OCI-LY3 (cell line): ENCODE results near the gene AIF1L.

ENCODE experiments used
- H2AFZ ChIP-seq: fragments of 200-600, 300-600 bp; shearing (Covaris generic); 2 replicates; pipeline ENCODE4 v1.6.0; 2014; ENCODE audit warnings: antibody characterized with exemption, low read depth, low read length
- H3K27ac ChIP-seq: fragments of 200-600, 300-600 bp; sonication (generic); 2 replicates; pipeline ENCODE4 v1.5.1; 2014; ENCODE audit warnings: mild to moderate bottlenecking, low read length, moderate library complexity, mixed read lengths
- H3K27me3 ChIP-seq: fragments of 200-600, 300-600 bp; sonication (generic); 2 replicates; pipeline ENCODE4 v1.6.1; 2014; ENCODE audit warnings: low read depth, low read length, mixed read lengths
- H3K36me3 ChIP-seq: fragments of 200-600, 300-600 bp; sonication (generic); replicated peaks from 2 replicates; pipeline ENCODE3; 2014; ENCODE audit warnings: low read depth, low read length, mixed read lengths
- H3K4me1 ChIP-seq: fragments of 300-600, 200-600 bp; sonication (generic); 2 replicates; pipeline ENCODE4 v1.6.1; 2014; ENCODE audit warnings: low read length, mixed read lengths
- H3K4me2 ChIP-seq: fragments of 200-600, 300-600 bp; sonication (generic); 2 replicates; pipeline ENCODE4 v1.6.1; 2014; ENCODE audit warnings: low read length, mixed read lengths
- H3K4me3 ChIP-seq: fragments of 300-600, 200-600 bp; sonication (generic); 2 replicates; pipeline ENCODE4 v1.5.1; 2014; ENCODE audit warnings: antibody characterized with exemption, mild to moderate bottlenecking, low read length, moderate library complexity
- H3K79me2 ChIP-seq: fragments of 300-600, 200-600 bp; shearing (Covaris generic); 2 replicates; pipeline ENCODE4 v1.6.1; 2014; ENCODE audit warnings: mild to moderate bottlenecking, low read length, mixed read lengths
- H3K9ac ChIP-seq: fragments of 300-600, 200-600 bp; shearing (Covaris generic); 2 replicates; pipeline ENCODE4 v1.6.0; 2014; ENCODE audit warnings: mild to moderate bottlenecking, low read length, moderate library complexity
- H3K9me3 ChIP-seq: fragments of 200-600, 300-600 bp; shearing (Covaris generic); 2 replicates; pipeline ENCODE4 v1.6.1; 2014; ENCODE audit warnings: low read length, mixed read lengths; ENCODE audit not compliant: insufficient read depth
- H4K20me1 ChIP-seq: fragments of 200-600, 300-600 bp; sonication (generic); 2 replicates; pipeline ENCODE4 v1.6.1; 2016; ENCODE audit warnings: low read length, mixed read lengths; ENCODE audit not compliant: insufficient read depth
- CTCF ChIP-seq: fragments of 200-600, 300-600 bp; sonication (generic); IDR thresholded peaks from 2 replicates; pipeline ENCODE4 v1.5.1; 2014; ENCODE audit warnings: antibody characterized with exemption, low read length, low read depth
- EZH2phosphoT487 ChIP-seq: fragments of 200-600 bp; shearing (Covaris generic); IDR thresholded peaks from 2 replicates; pipeline ENCODE4 v1.6.1; 2018; ENCODE audit warnings: antibody characterized with exemption, mixed run types, low read depth

AIF1L gene

DNA sequence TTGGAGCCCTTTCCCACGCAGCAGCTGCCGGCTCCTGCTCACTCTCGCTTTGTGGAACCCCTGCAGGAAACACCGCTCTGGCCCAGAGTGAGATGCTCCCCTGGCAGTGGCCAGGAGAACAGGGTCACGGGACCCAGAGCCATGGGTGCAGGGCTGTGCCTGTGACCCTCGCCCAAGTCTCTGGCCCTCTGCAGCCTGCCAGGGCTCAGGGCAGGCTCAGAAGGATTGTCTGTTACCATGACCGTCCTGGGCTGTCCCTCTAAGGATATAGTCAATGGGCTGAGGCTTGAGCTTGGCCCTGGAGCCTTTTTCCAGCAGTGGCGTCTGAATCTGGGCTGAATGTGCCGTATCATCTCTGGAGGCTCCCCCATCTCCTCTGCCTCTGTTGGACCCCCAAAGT is 28.7 kb upstream of the AIF1L start:
- no peaks in the 10 kb centered on the region for H3K36me3 ChIP-seq
- H2AFZ ChIP-seq = no peak overlapping the region
- TF ChIP-seq CTCF = no peak
- TF ChIP-seq EZH2phosphoT487 = no peak
- no peak overlapping the region for H3K4me2 ChIP-seq
- no peaks in the 10 kb centered on the region for H4K20me1 ChIP-seq
- no peak overlapping the region for H3K9ac ChIP-seq
- no peak overlapping the region for H3K27ac ChIP-seq
- H3K79me2 ChIP-seq = no peaks in the 10 kb centered on the region
- no peaks in the 10 kb centered on the region for H3K4me1 ChIP-seq
- no peaks in the 10 kb centered on the region for H3K27me3 ChIP-seq
- H3K9me3 ChIP-seq = no peaks in the 10 kb centered on the region
- H3K4me3 ChIP-seq = no peak overlapping the region

GRCh38 chr9:131068076-131068816 is 28.1 kb upstream of the AIF1L start:
- Histone ChIP-seq H3K27ac (no peak overlapping the region), H3K9ac (no peak overlapping the region), H3K79me2 (no peaks in the 10 kb centered on the region), H3K4me1 (no peaks in the 10 kb centered on the region), H3K36me3 (no peaks in the 10 kb centered on the region), H3K27me3 (no peaks in the 10 kb centered on the region), H3K9me3 (no peaks in the 10 kb centered on the region), H2AFZ (no peak overlapping the region), H4K20me1 (no peaks in the 10 kb centered on the region), H3K4me3 (no peak overlapping the region), H3K4me2 (no peak overlapping the region)
- TF ChIP-seq CTCF = no peak
- no peak for TF ChIP-seq EZH2phosphoT487

GRCh38 chr9:131069699-131070098 is 26.6 kb upstream of the AIF1L start:
- Histone ChIP-seq H3K9ac (no peak overlapping the region), H3K4me1 (no peaks in the 10 kb centered on the region), H3K79me2 (no peaks in the 10 kb centered on the region), H3K36me3 (no peaks in the 10 kb centered on the region), H3K27ac (no peak overlapping the region), H3K4me3 (no peak overlapping the region), H3K9me3 (no peaks in the 10 kb centered on the region), H3K27me3 (no peaks in the 10 kb centered on the region), H2AFZ (no peak overlapping the region), H3K4me2 (no peak overlapping the region), H4K20me1 (no peaks in the 10 kb centered on the region)
- TF ChIP-seq EZH2phosphoT487 (no peak), CTCF (no peak)

DNA sequence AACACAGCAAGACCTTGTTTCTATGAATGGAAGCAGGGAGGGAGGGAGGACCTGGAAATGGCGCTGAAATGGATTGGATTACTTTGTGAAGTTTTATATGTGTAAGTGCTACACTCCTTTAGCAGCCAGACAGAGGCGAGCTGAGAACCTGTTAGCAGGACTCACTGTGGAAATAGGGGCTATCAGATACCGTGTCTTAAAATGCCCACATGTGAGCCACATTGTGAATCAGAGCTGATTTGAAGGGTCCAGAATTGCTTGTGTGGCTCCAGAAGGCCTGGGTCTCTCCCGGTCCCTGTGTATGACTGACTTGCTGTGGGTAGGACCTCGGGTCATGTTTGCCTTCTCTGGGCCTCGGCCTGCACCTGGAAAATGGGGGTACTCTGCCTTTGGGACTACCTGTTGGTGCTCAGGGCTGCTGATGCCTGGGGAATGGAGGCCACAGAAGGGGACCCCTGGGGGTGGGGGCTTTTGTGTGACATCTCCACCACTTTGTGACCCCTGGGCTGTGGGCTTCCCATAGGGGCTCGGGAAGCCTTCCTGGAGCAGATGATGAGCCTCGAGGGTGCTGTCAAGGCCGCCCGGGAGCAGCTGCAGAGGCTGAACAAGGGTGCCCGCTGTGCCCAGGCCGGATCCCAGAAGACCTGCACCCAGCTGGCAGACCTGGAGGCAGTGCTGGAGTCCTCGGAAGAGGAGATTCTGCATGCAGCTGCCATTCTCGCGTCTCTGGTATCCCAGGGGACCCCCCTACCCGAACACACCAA is 24.0 kb upstream of the AIF1L start:
- Histone ChIP-seq H3K27me3 (no peaks in the 10 kb centered on the region), H3K9me3 (no peaks in the 10 kb centered on the region), H3K27ac (no peak overlapping the region), H3K36me3 (no peaks in the 10 kb centered on the region), H3K4me2 (no peak overlapping the region), H3K4me3 (no peak overlapping the region), H3K9ac (no peak overlapping the region), H3K4me1 (no peaks in the 10 kb centered on the region), H3K79me2 (no peaks in the 10 kb centered on the region), H2AFZ (no peak overlapping the region), H4K20me1 (no peaks in the 10 kb centered on the region)
- TF ChIP-seq EZH2phosphoT487 = no peak
- no peak for TF ChIP-seq CTCF
